K562 (cell line): ENCODE results near the gene MCAT. TPM values are rescaled to one million over a fixed set of nuclear protein-coding genes. Genes with fewer than 3 reads are reported as not detected.

ENCODE experiments used
- ATAC-seq: fragments of 200-7000 bp; cut with Tn5 transposase; 3 replicates; pipeline ENCODE4 v1.9.1; 2020; ENCODE audit warnings: moderate library complexity
- BruUV-seq: library from RNA; stranded (reverse); fragments of 400-500 nt; replicated peaks from 2 replicates; lab custom pipeline; 2021; lab: Mats Ljungman, UMichigan
- CTCF ChIA-PET: fragments of 300-600 bp; formaldehyde crosslinking; extraction: SDS; loops from one replicate; lab custom pipeline; 2021; ENCODE audit warnings: low intra/inter-chr PET ratio; lab: Yijun Ruan, JAX
- POLR2A ChIA-PET: fragments of 300-600, 350-650 bp; sonication (Branson Sonifier 250); formaldehyde crosslinking; extraction: SDS; loops from one replicate; lab custom pipeline; 2021; ENCODE audit warnings: antibody characterized with exemption, inconsistent platforms; lab: Yijun Ruan, JAX
- DNase-seq, 4 experiments: peaks; one replicate each; pipeline versions ENCODE4 v3.0.0 to v3.0.0-alpha.2; 2011 to 2018; ENCODE audit warnings: low spot score in 3 of 4, mixed read lengths in 3 of 4; ENCODE audit errors: extremely low read depth in 1 of 4
- FAIRE-seq: peaks from 2 replicates; lab custom pipeline; 2011; peaks lifted over from hg19 to GRCh38; lab: Jason Lieb, UNC
- H2AFZ ChIP-seq: 2 replicates; pipeline ENCODE4 v1.6.0; 2011; ENCODE audit warnings: low read depth, low read length, control low read depth, inconsistent platforms
- H3K27ac ChIP-seq: fragments of 200-600 bp; 3 replicates; pipeline ENCODE4 v1.8.0; 2011; ENCODE audit warnings: low read depth, mild to moderate bottlenecking, control low read depth, inconsistent platforms, low read length, moderate library complexity, mixed read lengths; ENCODE audit errors: extremely low read depth
- H3K27me3 ChIP-seq, 2 experiments: fragments of 300-600 bp in 1 of 2; 2 replicates in 1 of 2; 3 replicates in 1 of 2; pipeline versions ENCODE4 v1.6.0 to v1.8.0; 2011; ENCODE audit warnings: inconsistent platforms in 2 of 2, low read length in 2 of 2, mild to moderate bottlenecking in 1 of 2, mixed read lengths in 1 of 2, moderate library complexity in 1 of 2; ENCODE audit not compliant: control insufficient read depth in 2 of 2, insufficient read depth in 2 of 2
- H3K36me3 ChIP-seq: fragments of 300-600 bp; 3 replicates; pipeline ENCODE4 v1.8.0; 2011; ENCODE audit warnings: mild to moderate bottlenecking, low read length, inconsistent platforms; ENCODE audit not compliant: control insufficient read depth, insufficient read depth
- H3K4me1 ChIP-seq, 2 experiments: fragments of 200-600 bp in 1 of 2; replicated peaks in 1 of 2; 2 replicates in 1 of 2; 3 replicates in 1 of 2; pipeline versions ENCODE4 v1.5.1 to v1.8.0; 2011; ENCODE audit warnings: inconsistent platforms in 2 of 2, low read length in 2 of 2, mild to moderate bottlenecking in 1 of 2, mixed read lengths in 1 of 2, moderate library complexity in 1 of 2; ENCODE audit not compliant: control insufficient read depth in 2 of 2, insufficient read depth in 2 of 2
- H3K4me2 ChIP-seq: 2 replicates; pipeline ENCODE4 v1.6.1; 2011; ENCODE audit warnings: low read length, control low read depth, inconsistent platforms, mixed read lengths; ENCODE audit not compliant: insufficient read depth
- H3K4me3 ChIP-seq: fragments of 200-600 bp; sonication (generic), shearing (Covaris generic); 2 replicates; pipeline ENCODE4 v1.5.1; 2016; ENCODE audit warnings: control low read depth, inconsistent platforms
- H3K79me2 ChIP-seq: fragments of 200-600 bp; 3 replicates; pipeline ENCODE4 v1.8.0; 2011; ENCODE audit warnings: low read length, inconsistent platforms; ENCODE audit not compliant: control insufficient read depth, insufficient read depth
- H3K9ac ChIP-seq, 2 experiments: 2 replicates each; pipeline versions ENCODE4 v1.6.0 to v1.6.1; 2011; ENCODE audit warnings: low read depth in 2 of 2, low read length in 2 of 2, control low read depth in 1 of 2, inconsistent platforms in 1 of 2, mild to moderate bottlenecking in 1 of 2, mixed read lengths in 1 of 2; ENCODE audit not compliant: insufficient read depth in 1 of 2
- H3K9me1 ChIP-seq: one replicate; pipeline ENCODE4 v1.6.0; 2011; ENCODE audit warnings: inconsistent platforms, mild to moderate bottlenecking, low read length, moderate library complexity; ENCODE audit not compliant: control insufficient read depth, insufficient read depth
- H3K9me3 ChIP-seq: replicated peaks from 2 replicates; pipeline ENCODE4 v1.5.1; 2011; ENCODE audit warnings: low read depth, low read length, inconsistent platforms; ENCODE audit not compliant: control insufficient read depth, insufficient read depth
- H4K20me1 ChIP-seq: replicated peaks from 2 replicates; pipeline ENCODE4 v1.6.1; 2011; ENCODE audit warnings: low read length, inconsistent platforms, mixed read lengths; ENCODE audit not compliant: control insufficient read depth, insufficient read depth
- BHLHE40 ChIP-seq: IDR thresholded peaks from 2 replicates; pipeline ENCODE4 v1.6.1; 2011; ENCODE audit warnings: low read length, improper control_type of control experiment
- CEBPG ChIP-seq, 3 experiments: fragments of 200-800 bp in 1 of 3; sonication (Bioruptor generic) in 1 of 3; sonication (generic) in 1 of 3; formaldehyde crosslinking in 1 of 3; IDR thresholded peaks in 2 of 3; conservative IDR thresholded peaks in 1 of 3; 2 replicates each; pipeline versions ENCODE4 v1.6.1 to v1.8.0; 2016 to 2022; ENCODE audit warnings: missing compliant biosample characterization in 2 of 3, missing genetic modification characterization in 2 of 3, mild to moderate bottlenecking in 1 of 3, missing genetic modification reagents in 1 of 3
- HOXB6 ChIP-seq: fragments of 250-450 bp; sonication (Bioruptor Pico); IDR thresholded peaks from 2 replicates; pipeline ENCODE4 v1.5.1; 2022; ENCODE audit warnings: mild to moderate bottlenecking, borderline replicate concordance
- MBD2 ChIP-seq: sonication (generic); IDR thresholded peaks from 2 replicates; pipeline ENCODE4 v1.6.1; 2016; ENCODE audit warnings: low read depth, borderline replicate concordance
- SPI1 ChIP-seq: IDR thresholded peaks from 2 replicates; pipeline ENCODE4 v1.6.1; 2011; ENCODE audit warnings: low read depth, low read length, control low read depth, borderline replicate concordance
- ZFX ChIP-seq: sonication (generic); formaldehyde crosslinking; IDR thresholded peaks from 2 replicates; pipeline ENCODE4 v1.8.0; 2022; ENCODE audit warnings: mild to moderate bottlenecking, missing genetic modification reagents, moderate library complexity
- WGBS: fragments of 100-300 bp; shearing (Covaris generic); methylation state at CpG from one replicate; pipeline ENCODE4 v1.1.6; 2016; ENCODE audit warnings: low coverage, mixed read lengths; ENCODE audit not compliant: insufficient coverage; ENCODE audit errors: missing lambda C conversion rate; 5-methylcytosine and 5-hydroxymethylcytosine counted together
- in situ Hi-C: fragments of 300-500 bp; cut with MboI; formaldehyde crosslinking; loops from 4 replicates; pipeline ENCODE4 v1.15.0; 2018; ENCODE audit warnings: inconsistent platforms, mixed read lengths
- intact Hi-C: fragments of 100-400 bp; cut with micrococcal nuclease; formaldehyde crosslinking; loops from 2 replicates; pipeline ENCODE4 v1.14.2; 2022
- polyA plus RNA-seq, 8 experiments: library from polyadenylated mRNA; depleted of rRNA in 4 of 8; stranded (reverse) in 5 of 8; unstranded in 3 of 8; fragments of >200 nt; fragmentation: Nextera tagmentation in 2 of 8; fragmentation: Illumina TruSeq in 1 of 8; extraction: Ambion mirVana in 2 of 8; extraction: Trizol in 1 of 8; gene quantifications; 2 replicates each; pipeline versions ENCODE4 v1.2.1 to v1.2.3, GENCODE V29; 2011 to 2014; ENCODE audit warnings: inconsistent platforms in 1 of 8, missing spikeins in 1 of 8
- total RNA-seq, 7 experiments: library from RNA; depleted of rRNA in 6 of 7; stranded (reverse); fragments of >200 nt in 6 of 7; fragmentation: Illumina TruSeq in 2 of 7; extraction: Trizol in 2 of 7; gene quantifications; 2 replicates each; pipeline versions ENCODE4 v1.2.1 to v1.2.3, GENCODE V29; 2011 to 2021; ENCODE audit warnings: low replicate concordance in 1 of 7

MCAT gene
- total and polyA plus RNA-seq, 9 of the 15 experiments (the other 6 are each of a cell fraction or from before 2014, with no cell fraction given) = 3.3 to 27.8 (median 13.9) TPM

DNA sequence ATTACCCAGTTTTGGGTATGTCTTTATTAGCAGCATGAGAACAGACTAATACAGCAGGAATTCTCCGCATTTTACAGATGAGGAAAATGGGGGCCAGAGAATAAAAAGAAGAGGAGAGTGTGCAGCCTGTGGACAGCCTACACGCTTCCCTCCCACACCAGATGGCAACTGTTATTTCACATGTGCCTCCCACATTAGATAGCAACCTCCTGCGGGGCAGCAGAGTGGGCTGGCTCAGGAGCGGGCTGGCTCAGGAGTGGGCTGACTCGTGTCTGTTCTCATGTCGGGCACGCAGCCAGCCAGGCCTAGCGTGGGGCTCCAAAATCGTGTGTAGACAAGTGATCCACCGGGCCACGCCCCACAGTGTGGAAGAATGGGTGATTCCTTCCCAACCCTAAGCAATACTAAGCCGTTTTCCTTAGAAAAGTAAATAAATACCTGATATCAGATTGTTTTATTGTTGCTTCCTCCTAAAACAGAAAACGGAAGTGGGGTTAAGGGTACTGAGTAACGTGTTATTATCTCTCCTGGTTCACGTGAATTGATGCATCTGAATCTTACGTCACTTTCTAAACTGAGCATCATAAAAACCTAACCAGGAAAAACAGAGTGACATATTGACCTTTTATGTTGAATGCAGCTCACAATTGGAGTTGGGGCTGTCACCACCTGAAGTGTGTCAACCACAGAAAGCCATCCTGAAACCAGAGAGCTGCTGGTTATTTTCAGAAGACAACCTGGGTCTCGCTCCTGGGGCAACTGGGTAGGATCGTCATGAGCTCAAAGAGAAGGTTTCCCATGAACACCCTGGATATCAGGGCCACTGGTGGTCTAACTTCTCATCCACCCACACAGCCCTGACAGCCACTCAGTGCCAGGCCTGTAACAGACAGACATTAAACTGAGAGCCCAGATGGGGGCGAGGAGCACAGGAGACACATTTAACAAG, 57.3 kb downstream of the MCAT start:
- no peak for ATAC-seq
- H3K9me3 ChIP-seq = no peaks in the 10 kb centered on the region
- no peak overlapping the region for H3K4me3 ChIP-seq
- H2AFZ ChIP-seq = no peak overlapping the region
- H4K20me1 ChIP-seq = no peaks in the 10 kb centered on the region
- H3K9ac ChIP-seq = no peak overlapping the region
- no peak overlapping the region for H3K4me2 ChIP-seq
- BruUV-seq = no TSS peak
- ChIA-PET POLR2A (no interaction called here), CTCF (no interaction called here)
- intact Hi-C loops = no loop called here
- no peaks in the 10 kb centered on the region for H3K36me3 ChIP-seq
- H3K9me1 ChIP-seq = no peaks in the 10 kb centered on the region
- no peak for DNase-seq
- peaks cover 3 to 17% of the 10 kb centered on the region in 2 experiments; a peak in 4 of 5 replicates for H3K4me1 ChIP-seq
- in situ Hi-C loops = no loop called here
- H3K27me3 ChIP-seq = no peaks in the 10 kb centered on the region
- no peak overlapping the region for H3K27ac ChIP-seq
- WGBS = 38% methylated on average over 15 of the region's 19 CpGs
- FAIRE-seq = no peak
- no peaks in the 10 kb centered on the region for H3K79me2 ChIP-seq
- TF ChIP-seq HOXB6 (CRISPR knock-in tag) = no peak
- no peak for TF ChIP-seq CEBPG (CRISPR knock-in tag; IDR thresholded peaks at IDR 0.05)
- TF ChIP-seq CEBPG (tag; conservative IDR thresholded peaks at IDR 0.05 in 1 of 2, IDR thresholded peaks at IDR 0.05 in 1 of 2) = 0 out of 4 replicates have a peak, but pooled peaks of 1 of the 2 experiments have one; percentile 35
- peak; percentile 39; the same call in 1 of the 2 replicates for TF ChIP-seq BHLHE40
- TF ChIP-seq MBD2 = no peak
- peak; percentile 8; the same call in 1 of the 2 replicates for TF ChIP-seq ZFX (CRISPR knock-in tag)
- TF ChIP-seq SPI1 = 0 out of 2 replicates have a peak, but pooled peaks have one; percentile 44

Other genes with a start within 250 kb of the MCAT start
- 20.3 and 23.9 TPM in 2 replicates for gene PACSIN2, start 128.2 kb downstream of the MCAT start, total RNA-seq (2014; rRNA removed)
- gene PACSIN2, start 128.2 kb downstream of the MCAT start, total RNA-seq (2014; rRNA removed; fragmentation: Illumina TruSeq; extraction: Trizol) = 18.4 and 19.2 TPM in 2 replicates
- 21.0 TPM in 2 replicates for gene PACSIN2, start 128.2 kb downstream of the MCAT start, total RNA-seq (2015; rRNA removed; fragmentation: Illumina TruSeq; extraction: Trizol)
- gene PACSIN2, start 128.2 kb downstream of the MCAT start, total RNA-seq (2021) = 39.1 and 45.1 TPM in 2 replicates
- gene PACSIN2, start 128.2 kb downstream of the MCAT start, polyA plus RNA-seq (2011; rRNA removed) = 44.4 and 45.1 TPM in 2 replicates
- 33.5 and 37.5 TPM in 2 replicates for gene PACSIN2, start 128.2 kb downstream of the MCAT start, polyA plus RNA-seq (2014; fragmentation: Illumina TruSeq; extraction: Trizol)
- gene PACSIN2, start 128.2 kb downstream of the MCAT start, polyA plus RNA-seq (2014; fragmentation: Nextera tagmentation; extraction: Ambion mirVana) = under 1 TPM; 0.45 to 0.83 TPM
- gene PACSIN2, start 128.2 kb downstream of the MCAT start, polyA plus RNA-seq (2014; rRNA removed) = 31.8 and 36.3 TPM in 2 replicates
- gene TTLL1, start 54.0 kb downstream of the MCAT start, total RNA-seq (2014; rRNA removed) = 0.14 and 0.29 TPM in 2 replicates
- 0.22 and 0.25 TPM in 2 replicates for gene TTLL1, start 54.0 kb downstream of the MCAT start, total RNA-seq (2014; rRNA removed; fragmentation: Illumina TruSeq; extraction: Trizol)
- gene TTLL1, start 54.0 kb downstream of the MCAT start, total RNA-seq (2015; rRNA removed; fragmentation: Illumina TruSeq; extraction: Trizol) = 0.19 and 0.43 TPM in 2 replicates
- gene TTLL1, start 54.0 kb downstream of the MCAT start, total RNA-seq (2021) = 0.16 and 0.29 TPM in 2 replicates
- 0.85 and 1.7 TPM in 2 replicates for gene TTLL1, start 54.0 kb downstream of the MCAT start, polyA plus RNA-seq (2011; rRNA removed)
- gene TTLL1, start 54.0 kb downstream of the MCAT start, polyA plus RNA-seq (2014; fragmentation: Illumina TruSeq; extraction: Trizol) = 0.26 and 0.36 TPM in 2 replicates
- gene TTLL1, start 54.0 kb downstream of the MCAT start, polyA plus RNA-seq (2014; fragmentation: Nextera tagmentation; extraction: Ambion mirVana) = under 1 TPM; 0.06 to 0.08 TPM
- 0.17 and 0.76 TPM in 2 replicates for gene TTLL1, start 54.0 kb downstream of the MCAT start, polyA plus RNA-seq (2014; rRNA removed)
- gene BIK, start 32.6 kb downstream of the MCAT start, total RNA-seq (2014; rRNA removed) = 0.18 and 0.69 TPM in 2 replicates
- gene BIK, start 32.6 kb downstream of the MCAT start, total RNA-seq (2014; rRNA removed; fragmentation: Illumina TruSeq; extraction: Trizol) = 0.15 and 0.19 TPM in 2 replicates
- gene BIK, start 32.6 kb downstream of the MCAT start, total RNA-seq (2015; rRNA removed; fragmentation: Illumina TruSeq; extraction: Trizol) = not detected in 2 replicates
- 0.20 and 0.22 TPM in 2 replicates for gene BIK, start 32.6 kb downstream of the MCAT start, total RNA-seq (2021)
- gene BIK, start 32.6 kb downstream of the MCAT start, polyA plus RNA-seq (2011; rRNA removed) = 0.08 and 0.34 TPM in 2 replicates
- not detected in 2 replicates for gene BIK, start 32.6 kb downstream of the MCAT start, polyA plus RNA-seq (2014; fragmentation: Illumina TruSeq; extraction: Trizol)
- not detected for gene BIK, start 32.6 kb downstream of the MCAT start, polyA plus RNA-seq (2014; fragmentation: Nextera tagmentation; extraction: Ambion mirVana)
- gene BIK, start 32.6 kb downstream of the MCAT start, polyA plus RNA-seq (2014; rRNA removed) = 0.23 and 0.28 TPM in 2 replicates
- 108 and 141 TPM in 2 replicates for gene TSPO, start 8.2 kb upstream of the MCAT start, total RNA-seq (2014; rRNA removed)
- 6.0 and 7.2 TPM in 2 replicates for gene TSPO, start 8.2 kb upstream of the MCAT start, total RNA-seq (2014; rRNA removed; fragmentation: Illumina TruSeq; extraction: Trizol)
- 25.3 and 29.2 TPM in 2 replicates for gene TSPO, start 8.2 kb upstream of the MCAT start, total RNA-seq (2015; rRNA removed; fragmentation: Illumina TruSeq; extraction: Trizol)
- gene TSPO, start 8.2 kb upstream of the MCAT start, total RNA-seq (2021) = 81.7 and 82.4 TPM in 2 replicates
- 29.0 and 49.9 TPM in 2 replicates for gene TSPO, start 8.2 kb upstream of the MCAT start, polyA plus RNA-seq (2011; rRNA removed)
- gene TSPO, start 8.2 kb upstream of the MCAT start, polyA plus RNA-seq (2014; fragmentation: Illumina TruSeq; extraction: Trizol) = 11.5 and 38.8 TPM in 2 replicates
- 10 to 100 TPM in 1 of 2 experiments, 1 to 10 TPM in 1; 4.9 to 18.0 TPM for gene TSPO, start 8.2 kb upstream of the MCAT start, polyA plus RNA-seq (2014; fragmentation: Nextera tagmentation; extraction: Ambion mirVana)
- gene TSPO, start 8.2 kb upstream of the MCAT start, polyA plus RNA-seq (2014; rRNA removed) = 126 and 139 TPM in 2 replicates
- gene TTLL12, start 43.7 kb upstream of the MCAT start, total RNA-seq (2014; rRNA removed) = 110 and 158 TPM in 2 replicates
- 15.6 and 19.4 TPM in 2 replicates for gene TTLL12, start 43.7 kb upstream of the MCAT start, total RNA-seq (2014; rRNA removed; fragmentation: Illumina TruSeq; extraction: Trizol)
- 43.0 and 46.7 TPM in 2 replicates for gene TTLL12, start 43.7 kb upstream of the MCAT start, total RNA-seq (2015; rRNA removed; fragmentation: Illumina TruSeq; extraction: Trizol)
- 125 and 128 TPM in 2 replicates for gene TTLL12, start 43.7 kb upstream of the MCAT start, total RNA-seq (2021)
- 34.1 and 51.4 TPM in 2 replicates for gene TTLL12, start 43.7 kb upstream of the MCAT start, polyA plus RNA-seq (2011; rRNA removed)
- gene TTLL12, start 43.7 kb upstream of the MCAT start, polyA plus RNA-seq (2014; fragmentation: Illumina TruSeq; extraction: Trizol) = 70.4 and 136 TPM in 2 replicates
- gene TTLL12, start 43.7 kb upstream of the MCAT start, polyA plus RNA-seq (2014; fragmentation: Nextera tagmentation; extraction: Ambion mirVana) = 1 to 10 TPM; 1.3 to 1.6 TPM
- gene TTLL12, start 43.7 kb upstream of the MCAT start, polyA plus RNA-seq (2014; rRNA removed) = 75.2 and 82.3 TPM in 2 replicates
- under 0.01 TPM in 1 of 2 replicates, not detected in the other for gene SCUBE1, start 200.0 kb upstream of the MCAT start, total RNA-seq (2014; rRNA removed)
- gene SCUBE1, start 200.0 kb upstream of the MCAT start, total RNA-seq (2014; rRNA removed; fragmentation: Illumina TruSeq; extraction: Trizol) = not detected in 2 replicates
- gene SCUBE1, start 200.0 kb upstream of the MCAT start, total RNA-seq (2015; rRNA removed; fragmentation: Illumina TruSeq; extraction: Trizol) = 0.04 TPM in 1 of 2 replicates, not detected in the other
- gene SCUBE1, start 200.0 kb upstream of the MCAT start, total RNA-seq (2021) = 0.02 and 0.29 TPM in 2 replicates
- gene SCUBE1, start 200.0 kb upstream of the MCAT start, polyA plus RNA-seq (2011; rRNA removed) = 0.01 and 0.47 TPM in 2 replicates
- gene SCUBE1, start 200.0 kb upstream of the MCAT start, polyA plus RNA-seq (2014; fragmentation: Illumina TruSeq; extraction: Trizol) = 0.03 TPM in 1 of 2 replicates, not detected in the other
- not detected for gene SCUBE1, start 200.0 kb upstream of the MCAT start, polyA plus RNA-seq (2014; fragmentation: Nextera tagmentation; extraction: Ambion mirVana)
- gene SCUBE1, start 200.0 kb upstream of the MCAT start, polyA plus RNA-seq (2014; rRNA removed) = not detected in 2 replicates